Activated naive CD4-positive, alpha-beta T cell treated with anti-CD3 and anti-CD28 coated beads, Interleukin-2, amount 50 U/mL, for 16 hours (primary cell): Measurements from ENCODE around the gene ZNF682.
"Not testable (repeated sequence)": the region's sequence is repeated elsewhere in the genome, so short reads cannot be mapped to it uniquely, and the experiment has no call there.

ENCODE experiments used
- DNase-seq: peaks from one replicate; pipeline ENCODE4 v3.0.0-alpha.2; 2020

Gene ZNF682

DNA sequence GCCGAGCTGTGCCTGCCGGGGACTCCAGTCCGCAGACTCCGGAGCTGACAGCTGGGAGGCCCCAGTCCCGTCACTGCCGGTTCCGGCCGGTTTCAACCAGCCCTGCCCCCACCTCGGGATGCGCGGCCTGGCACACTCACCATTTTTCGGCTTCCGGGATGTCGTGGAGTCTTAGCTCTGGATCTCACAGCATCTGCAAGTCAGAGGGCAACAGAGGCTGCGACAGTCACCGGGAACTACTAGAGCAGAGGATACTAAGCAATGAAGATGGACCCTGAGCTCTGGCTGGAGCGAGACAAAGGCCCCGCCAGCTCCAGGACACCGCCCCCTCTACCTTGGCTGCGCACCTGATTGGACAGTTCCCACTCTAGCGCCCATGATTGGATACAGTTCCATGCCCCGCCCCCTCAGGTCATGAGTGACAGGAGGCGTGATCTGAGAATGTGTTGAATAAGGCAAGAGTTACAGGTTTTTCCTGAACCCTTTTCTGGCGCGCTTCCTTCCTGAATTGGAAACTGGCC is at the start of gene ZNF682:
Gene ZNF682, minus strand, starts transcription at position 303 of the 521 bp plus-strand sequence. Its CDS starts 160 bp downstream, at position 143.
- peak; percentile 96 for DNase-seq

DNA sequence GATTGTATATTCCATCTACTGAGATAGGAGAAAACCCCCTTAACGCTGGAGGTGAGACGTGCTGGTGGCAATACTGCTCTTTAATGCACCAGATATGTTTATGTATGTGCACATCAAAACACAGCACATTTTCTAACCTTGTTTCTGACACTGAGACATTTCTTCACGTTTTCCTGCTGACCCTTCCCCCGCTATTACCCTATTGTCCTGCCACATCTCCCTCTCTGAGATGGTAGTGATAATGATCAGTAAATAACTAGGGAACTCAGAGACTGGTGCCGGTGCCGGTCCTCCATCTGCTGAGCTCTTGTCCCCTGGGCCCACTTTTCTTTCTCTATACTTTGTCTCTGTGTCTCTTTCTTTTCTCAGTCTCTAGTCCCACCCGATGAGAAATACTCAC is 43.6 kb upstream of the ZNF682 start:
- DNase-seq: not testable (repeated sequence)

DNA sequence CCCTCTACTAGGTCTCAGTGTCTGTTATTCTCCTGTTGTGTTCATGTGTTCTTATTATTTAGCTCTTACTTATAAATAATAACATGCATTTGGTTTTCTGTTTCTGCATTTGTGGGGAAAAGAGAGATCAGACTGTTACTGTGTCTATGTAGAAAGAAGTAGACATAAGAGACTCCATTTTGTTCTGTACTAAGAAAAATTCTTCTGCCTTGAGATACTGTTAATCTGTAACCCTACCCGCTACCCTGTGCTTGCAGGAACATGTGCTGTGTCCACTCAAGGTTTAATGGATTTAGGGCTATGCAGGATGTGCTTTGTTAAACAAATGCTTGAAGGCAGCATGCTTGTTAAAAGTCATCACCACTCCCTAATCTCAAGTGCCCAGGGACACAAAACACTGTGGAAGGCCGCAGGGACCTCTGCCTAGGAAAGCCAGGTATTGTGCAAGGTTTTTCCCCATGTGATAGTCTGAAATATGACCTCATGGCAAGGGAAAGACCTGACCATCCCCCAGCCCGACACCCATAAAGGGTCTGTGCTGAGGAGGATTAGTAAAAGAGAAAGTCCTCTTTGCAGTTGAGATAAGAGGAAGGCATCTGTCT is 43.0 kb upstream of the ZNF682 start:
- DNase-seq: not testable (repeated sequence)

DNA sequence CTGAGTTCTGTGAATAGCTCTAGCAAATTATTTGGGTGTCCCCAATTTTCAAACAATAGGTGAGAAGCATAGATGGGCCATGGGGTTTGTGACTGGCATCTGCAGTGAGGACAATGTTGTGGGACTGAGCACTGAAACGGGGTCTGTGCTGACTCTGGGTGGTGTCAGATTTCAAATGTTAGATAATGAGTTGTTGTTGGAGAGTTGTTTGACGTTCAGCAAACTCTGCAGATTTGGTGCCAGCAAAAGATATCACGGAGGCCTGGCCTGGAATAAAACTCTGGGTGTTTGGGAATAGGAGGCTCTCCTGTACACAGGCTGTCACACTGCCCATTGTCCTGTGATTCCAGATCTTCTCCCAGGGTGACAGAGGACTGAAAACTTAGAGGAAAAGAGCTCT is 41.4 kb upstream of the ZNF682 start:
- no peak for DNase-seq

DNA sequence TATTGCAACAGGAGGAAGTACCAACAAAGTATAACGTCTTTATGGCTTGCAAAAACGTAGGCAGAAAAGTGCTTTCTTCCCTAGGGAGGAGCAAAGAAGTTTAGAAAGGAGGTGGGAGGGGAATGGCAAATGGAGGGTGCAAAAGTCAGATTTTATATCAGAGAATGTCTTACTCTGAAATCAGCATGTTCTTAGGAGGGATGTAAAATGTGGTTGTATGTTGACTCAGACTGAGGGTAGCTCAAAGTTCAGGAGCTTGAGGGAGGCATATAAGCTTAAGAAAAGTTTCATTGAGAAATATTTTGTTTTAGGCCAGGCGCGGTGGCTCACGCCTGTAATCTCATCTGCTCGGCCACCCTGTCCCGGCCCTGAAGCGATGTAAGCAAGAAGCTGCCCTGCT is 40.2 kb upstream of the ZNF682 start:
- no peak for DNase-seq

DNA sequence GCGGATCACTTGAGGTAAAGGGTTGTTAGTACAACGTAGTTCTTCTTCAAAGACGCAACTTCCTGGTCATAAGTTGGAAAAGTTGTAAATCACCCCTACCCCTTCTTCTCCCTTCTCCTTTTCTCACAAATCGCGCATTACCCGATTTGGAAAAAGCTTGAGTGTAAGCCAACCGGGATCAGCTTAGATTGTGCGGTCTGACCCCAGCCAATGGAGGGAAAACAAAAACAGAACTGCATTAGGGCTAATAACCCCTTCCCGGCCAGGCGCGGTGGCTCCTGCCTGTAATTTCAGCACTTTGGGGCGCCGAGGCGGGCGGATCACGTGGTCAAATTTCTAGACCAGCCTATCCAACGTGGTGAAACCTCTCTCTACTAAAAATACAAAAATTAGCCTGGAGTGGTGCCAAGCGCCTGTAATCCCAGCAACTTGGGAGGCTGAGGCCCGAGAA is 39.3 kb upstream of the ZNF682 start:
- no peak for DNase-seq

DNA sequence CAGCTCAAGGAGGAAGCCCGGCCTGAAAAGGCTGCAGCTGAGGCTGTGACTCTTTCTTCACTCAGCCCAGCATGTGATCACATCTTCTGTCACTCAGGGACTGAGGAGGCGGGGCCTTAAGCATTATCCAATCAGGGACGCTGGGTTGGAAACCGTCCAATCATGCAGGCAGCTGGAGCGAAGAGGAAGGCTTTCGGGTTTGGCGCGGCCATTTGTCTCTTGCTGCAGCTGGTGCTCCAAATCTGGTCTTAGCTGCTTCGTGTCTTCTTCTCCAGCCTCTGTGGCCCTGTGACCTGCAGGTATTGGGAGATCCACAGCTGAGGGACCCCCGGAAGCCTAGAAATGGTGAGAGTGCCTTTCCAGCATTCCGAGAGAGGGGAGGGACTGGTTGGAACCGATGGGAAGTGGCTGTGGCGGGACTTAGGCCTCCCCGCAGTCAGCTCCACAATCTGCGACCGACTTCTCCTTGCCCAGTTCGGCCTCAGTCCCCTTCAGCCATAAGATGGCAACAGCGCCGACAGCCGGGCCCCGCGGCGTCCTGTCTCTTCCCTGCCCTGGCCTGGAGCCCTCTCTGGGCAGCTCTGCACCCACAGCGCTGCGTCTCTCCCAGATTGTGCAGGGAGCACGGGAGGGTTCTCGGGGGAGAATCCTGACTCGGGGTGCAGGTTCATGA is 38.6 kb upstream of the ZNF682 start, which contains the start of gene ZNF90:
Gene ZNF90, plus strand, starts transcription at position 210 of the 673 bp plus-strand sequence. Its CDS starts 133 bp downstream, at position 343.
- peak; percentile 87 for DNase-seq

DNA sequence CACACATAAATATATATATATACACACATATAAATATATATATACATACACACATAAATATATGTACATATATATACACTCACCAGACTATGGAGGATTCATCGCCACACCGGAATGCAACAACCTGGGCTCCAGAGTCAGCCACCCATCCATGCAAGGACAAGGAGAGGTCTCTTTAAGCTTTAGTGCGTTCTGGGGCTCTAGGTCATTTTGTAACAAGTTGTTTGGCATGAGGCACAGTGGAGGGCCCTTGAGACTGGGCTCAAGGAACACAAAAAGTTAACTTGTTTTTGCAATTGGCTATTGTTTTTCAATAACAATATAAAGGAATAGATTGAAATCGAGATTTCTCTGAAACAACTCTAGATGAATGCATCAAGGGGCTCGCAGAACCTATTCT is 33.6 kb upstream of the ZNF682 start:
- no peak for DNase-seq

DNA sequence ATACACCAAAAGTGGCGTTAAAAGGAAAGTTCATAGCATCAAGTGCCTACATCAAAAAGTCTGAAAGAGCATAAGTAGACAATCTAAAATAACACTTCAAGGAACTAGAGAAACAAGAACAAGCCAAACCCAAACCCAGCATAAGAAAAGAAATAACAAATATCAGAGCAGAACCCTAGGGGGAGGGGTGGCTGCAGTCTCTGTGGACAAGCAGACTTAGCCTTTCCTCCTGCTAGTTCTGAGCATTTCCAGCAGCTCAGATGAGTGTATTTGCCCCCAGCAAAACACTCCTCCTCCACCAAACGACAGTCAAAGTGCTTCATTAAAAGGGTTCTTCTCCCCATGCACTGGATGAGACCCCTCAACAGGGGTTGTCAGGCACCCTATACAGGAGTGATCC is 31.4 kb upstream of the ZNF682 start:
- DNase-seq: no peak

DNA sequence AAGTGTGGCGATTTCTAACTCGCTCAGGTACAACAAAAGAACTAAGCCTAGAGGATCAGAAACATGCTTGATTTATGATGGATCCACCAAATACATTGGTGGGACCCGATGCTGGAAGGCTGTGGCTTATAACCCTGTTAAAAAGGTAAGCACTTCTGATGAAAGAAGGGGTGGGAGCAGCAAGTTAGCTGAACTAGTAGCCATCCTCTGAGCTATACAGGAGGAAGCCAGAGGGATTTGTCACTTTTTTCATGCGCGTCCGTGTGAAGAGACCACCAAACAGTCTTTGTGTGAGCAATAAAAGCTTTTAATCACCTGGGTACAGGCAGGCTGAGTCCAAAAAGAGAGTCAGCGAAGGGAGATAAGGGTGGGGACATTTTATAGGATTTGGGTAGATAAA is 29.3 kb upstream of the ZNF682 start:
- not testable (repeated sequence) for DNase-seq

DNA sequence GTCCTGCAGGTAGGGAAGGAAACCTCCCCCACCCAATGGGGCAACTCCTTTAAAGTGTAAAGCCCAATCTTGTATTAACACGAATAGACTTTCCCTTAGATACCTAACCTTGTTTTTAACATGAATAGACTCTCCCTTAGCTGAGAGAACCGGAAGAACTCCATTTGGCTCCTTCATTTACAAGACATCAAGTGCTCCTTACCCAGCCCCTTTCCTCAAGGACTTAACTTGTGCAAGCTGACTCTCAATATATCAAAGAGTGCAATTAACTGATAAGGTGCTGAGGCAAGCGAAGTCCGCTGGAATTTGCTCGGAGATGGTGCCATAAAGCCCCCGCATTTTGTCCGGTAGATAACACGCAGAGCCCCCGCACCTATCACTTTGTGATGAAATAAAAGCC is 28.6 kb upstream of the ZNF682 start:
- DNase-seq: no peak

DNA sequence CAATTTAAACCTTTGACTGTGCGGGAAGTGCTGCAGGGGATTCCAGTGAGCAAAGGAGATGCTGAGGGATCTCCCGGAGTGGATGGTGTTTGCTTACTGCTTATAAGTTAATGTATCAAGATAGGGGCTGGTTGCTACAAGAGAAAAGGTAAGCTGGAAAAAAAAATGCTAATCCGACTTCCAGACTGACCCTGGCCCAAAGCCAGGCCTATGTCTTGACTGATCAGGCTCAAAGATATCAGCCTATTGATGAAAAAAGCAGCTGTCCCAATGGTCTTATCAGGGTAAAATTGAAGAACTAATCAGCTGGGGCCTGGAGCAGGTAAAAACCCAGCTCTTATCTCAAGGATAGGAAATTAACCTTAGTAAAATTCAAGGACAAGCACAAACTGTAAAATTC is 27.6 kb upstream of the ZNF682 start:
- DNase-seq: no peak

DNA sequence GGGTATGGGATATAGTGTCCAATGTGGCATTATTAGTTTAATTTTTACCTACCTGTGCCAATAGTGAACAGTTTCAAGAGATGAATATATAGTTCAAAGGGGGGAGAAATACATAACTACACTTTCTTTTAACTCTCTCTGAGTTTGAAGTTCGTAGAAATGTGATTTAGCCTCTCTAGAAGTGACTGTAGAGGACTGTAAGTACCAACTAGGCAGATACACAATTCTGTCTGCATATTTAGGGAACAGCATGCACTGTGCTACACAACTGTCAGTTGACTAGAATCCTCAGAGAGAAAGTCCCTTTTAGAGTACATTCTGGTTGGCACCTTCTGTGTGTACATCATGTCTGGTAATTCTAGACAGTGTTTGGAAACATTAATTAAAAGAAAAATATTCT is 21.0 kb upstream of the ZNF682 start:
- no peak for DNase-seq

DNA sequence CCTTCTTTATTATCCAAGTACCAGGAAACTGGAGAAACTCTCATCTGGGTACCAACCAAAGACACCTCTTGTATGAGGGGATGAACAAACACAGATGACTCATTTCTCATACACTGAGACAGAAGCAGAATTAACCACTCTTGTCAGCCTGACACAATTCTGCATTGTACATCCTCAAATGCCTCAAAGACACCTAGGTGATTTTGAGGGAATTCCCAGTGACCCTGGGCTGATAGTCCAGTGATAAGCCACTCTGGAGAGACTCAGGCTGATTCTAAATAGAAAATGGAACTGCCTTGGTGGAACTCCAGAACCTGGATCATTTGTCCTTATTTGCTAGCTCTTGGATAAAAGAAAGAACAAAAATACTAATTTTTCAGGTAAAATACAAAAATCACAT is 19.4 kb upstream of the ZNF682 start:
- DNase-seq: not testable (repeated sequence)

DNA sequence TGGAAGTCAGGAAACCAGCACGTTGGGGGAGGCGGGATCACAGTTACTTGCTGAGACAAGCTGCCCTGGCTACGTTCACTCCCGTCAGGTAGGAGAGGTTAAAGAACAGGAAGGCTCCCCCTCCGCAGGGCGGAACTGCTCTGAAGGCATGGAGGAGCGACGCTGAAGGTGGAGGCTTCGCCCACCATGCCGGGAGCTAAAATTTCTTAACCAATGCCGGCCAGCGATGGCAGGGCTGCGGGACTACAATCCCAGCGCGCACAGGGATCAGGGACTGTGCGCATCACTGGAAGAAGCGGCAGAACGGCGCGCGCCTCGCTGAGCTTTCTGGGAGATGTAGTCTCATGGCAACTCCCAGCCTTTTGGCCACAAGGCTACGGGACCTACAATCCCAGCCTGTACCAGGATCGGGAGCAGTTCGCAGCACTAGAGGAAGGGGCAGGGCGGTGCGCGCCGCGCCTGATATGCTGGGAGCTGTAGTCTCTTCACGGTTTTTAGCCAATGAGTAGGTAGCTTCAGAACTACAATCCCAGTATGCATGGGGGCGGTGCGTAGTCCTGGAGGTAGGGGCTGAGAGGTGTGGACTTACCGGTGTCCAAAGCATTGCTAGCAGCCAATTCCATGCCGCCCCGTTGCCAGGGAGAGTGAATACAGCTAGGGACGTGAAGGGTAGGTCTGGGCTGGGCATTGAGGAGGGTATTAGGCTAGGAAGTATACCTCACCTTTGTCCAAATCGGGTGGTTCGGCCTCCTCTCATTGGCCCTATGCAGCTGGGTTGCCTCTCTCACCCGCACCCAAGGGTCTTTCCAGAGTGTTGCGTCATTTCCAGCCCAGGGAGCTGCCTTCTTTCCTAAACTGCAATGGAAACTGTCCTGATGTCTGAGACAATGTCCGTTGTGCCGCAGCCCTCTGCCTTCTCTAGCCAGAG is 12.8 kb upstream of the ZNF682 start:
- peak; percentile 70 for DNase-seq

DNA sequence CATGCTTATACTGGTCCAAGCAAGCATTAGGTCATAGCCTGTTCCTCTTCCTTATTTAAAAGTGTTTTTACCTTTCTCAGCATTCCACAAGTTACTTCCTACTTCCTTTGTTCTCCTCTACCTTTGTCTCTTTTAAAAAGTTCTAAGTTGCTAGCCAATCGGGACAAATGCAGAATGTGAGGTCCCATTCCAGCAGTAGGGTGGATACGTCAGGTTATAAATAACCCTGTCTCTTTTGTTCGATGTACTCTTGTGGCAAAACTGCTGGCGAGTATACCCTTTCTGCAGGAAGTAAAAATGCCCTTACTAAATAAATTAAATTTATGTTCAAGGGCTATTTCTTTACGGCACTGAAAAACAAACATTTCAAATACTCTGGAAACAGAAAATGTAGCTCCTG is 6.4 kb upstream of the ZNF682 start:
- DNase-seq: not testable (repeated sequence)

DNA sequence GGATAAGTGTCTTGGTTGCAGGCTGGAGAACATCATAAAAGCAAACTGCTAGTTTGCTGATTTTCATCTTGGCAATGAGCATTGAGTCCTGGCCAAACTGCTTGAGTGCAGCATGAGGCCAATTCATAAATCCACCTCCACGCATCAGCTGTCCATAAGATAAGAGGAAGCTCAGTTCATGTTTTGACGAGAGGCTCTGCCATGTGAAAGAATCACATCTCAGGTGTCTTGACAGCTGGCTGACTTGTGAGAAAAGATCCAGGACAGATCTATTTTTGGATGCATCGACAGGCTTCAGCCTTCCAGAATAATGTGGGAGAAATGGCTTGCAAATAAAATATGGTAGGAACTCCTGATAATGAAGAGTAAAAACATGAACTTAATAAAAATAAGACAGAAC is 5.4 kb upstream of the ZNF682 start:
- no peak for DNase-seq

DNA sequence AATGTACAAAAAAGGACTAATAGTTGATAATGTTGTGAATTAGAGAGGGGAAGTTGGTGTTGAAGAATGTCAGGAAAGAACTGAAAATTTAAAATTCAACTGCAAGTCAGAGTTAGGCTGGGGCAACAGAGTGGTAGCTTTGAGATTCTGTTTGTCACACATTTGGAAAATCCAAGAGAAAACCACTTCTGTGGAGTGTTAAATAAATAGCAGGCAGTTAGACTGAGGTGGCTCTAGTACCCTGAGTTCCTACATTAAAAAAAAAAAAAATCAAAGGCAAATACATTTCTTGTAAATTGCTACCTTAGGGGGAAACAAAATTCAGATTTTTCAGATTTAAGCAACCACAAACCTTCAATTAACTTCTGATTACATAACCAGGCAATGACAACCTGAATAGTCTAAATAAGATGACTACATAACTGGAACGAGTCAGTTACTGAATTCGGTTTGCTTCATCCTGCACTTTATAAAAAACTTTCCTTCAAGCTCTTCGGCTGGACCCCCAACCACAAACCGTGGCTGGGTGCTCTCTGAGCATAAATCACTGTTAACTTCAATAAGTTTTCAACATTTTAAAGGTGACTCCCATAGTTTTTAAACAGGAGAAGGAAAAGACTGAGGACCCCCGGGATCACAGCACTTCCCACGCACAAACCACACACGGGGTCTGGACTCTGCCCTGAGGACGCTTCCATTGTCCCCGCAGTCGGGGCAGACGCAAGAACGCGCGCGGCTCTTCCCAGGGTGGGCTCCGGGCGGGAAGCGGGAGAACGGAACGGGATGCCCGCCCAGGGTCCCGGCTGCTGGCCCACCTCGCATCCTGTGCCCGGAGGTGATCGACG is 725 bp downstream of the ZNF682 start:
- DNase-seq: peak; percentile 17

DNA sequence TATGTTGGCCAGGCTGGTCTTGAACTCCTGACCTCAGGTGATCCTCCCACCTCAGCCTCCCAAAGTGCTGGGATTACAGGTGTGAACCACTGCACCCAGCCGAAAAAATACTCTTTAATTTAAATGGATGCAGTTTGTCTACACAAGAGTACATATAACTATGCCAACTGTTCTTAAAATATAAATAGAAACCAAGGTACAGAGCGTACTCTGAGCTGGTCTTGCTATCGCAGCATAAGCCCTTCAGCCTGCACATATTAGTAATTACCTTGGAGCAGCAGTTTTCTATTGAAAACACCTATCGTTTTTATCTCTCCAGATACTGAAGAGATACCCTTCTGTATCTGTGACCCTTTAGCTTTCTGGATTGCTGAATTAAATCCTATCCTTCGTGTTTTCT is 3.4 kb downstream of the ZNF682 start:
- no peak for DNase-seq

DNA sequence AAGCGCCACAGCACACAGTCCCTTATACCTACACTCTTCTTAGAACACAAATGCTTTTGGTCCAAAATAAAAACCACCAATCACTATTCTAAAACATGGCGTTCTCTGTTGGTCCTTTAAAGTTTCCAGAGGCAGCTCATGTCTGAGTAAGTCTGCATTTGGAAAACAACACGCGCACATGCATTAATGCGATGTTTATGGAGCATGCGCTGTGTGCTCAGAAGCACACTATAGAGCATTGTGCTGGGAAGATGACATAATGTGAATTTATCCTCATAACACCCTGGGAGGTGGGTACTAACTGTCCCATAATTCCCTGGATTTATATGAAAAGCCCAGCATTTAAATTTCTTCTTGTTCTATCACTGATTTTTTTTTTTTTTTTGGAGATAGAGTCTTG is 10.7 kb downstream of the ZNF682 start:
- DNase-seq: no peak

DNA sequence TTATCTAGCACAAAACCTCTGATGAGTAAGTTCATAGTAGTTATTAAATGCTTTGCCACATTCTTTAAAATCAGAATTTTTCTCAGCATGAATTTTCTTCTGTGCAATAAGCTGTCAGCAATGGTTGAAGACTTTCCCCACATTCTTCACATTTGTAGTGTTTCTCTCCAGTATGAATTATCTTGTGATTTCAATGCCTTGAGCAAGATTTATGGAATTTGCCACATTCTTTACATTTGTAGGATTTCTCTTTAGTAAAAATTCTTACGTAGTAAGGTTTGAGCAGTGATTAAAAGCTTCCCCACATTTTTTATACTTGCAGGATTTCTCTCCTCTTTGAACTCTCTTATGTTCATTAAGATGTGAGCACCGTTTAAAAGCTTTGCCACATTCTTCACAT is 33.6 kb downstream of the ZNF682 start:
- no peak for DNase-seq

DNA sequence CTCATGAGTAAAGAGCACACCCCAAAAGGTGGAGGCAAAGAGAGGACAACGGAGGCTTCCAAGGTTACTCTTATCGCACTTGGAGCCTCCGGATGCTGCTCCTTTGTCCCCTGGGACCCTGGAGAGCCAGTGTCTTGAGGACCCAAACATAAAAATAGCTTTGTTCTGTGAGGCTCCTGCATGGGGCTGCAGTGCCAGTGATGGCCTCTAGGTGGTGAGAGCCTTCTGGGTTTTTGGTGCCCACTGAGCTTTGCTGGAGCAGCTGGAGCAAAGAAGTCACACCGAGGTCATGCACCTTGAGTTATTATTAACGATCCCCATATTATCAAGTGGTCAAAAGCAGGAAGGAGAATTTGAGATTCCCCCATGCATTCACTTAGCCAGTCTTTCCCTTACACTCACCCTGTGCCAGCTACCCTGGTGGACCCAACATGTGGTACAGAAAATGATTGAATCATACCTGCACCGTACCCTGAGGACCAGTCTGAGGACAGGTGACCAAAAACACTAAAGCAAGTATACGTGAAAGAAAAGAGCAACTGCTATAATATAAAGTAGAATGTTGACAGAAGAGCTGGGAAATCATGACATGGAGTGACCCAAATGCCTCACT is 41.5 kb downstream of the ZNF682 start:
- DNase-seq: peak; percentile 33
